Smooth muscle cell (in vitro differentiated cells): Measurements from ENCODE around the gene ECE1. TPM values are rescaled to one million over a fixed set of nuclear protein-coding genes. Genes with fewer than 3 reads are reported as not detected.

Experiments
- DNase-seq: peaks from one replicate; lab custom pipeline; 2025; ENCODE audit not compliant: unreplicated experiment; lab: John Stamatoyannopoulos, UW
- H2AFZ ChIP-seq: fragments of 200-600 bp; sonication (generic); 2 replicates; pipeline ENCODE4 v1.6.0; 2016; ENCODE audit warnings: antibody characterized with exemption, low read depth, mild to moderate bottlenecking
- H3F3A ChIP-seq: fragments of 200-600 bp; sonication (generic); 2 replicates; pipeline ENCODE4 v1.6.0; 2017; ENCODE audit warnings: antibody characterized with exemption, low read depth
- H3K27ac ChIP-seq: fragments of 200-600 bp; sonication (generic); 2 replicates; pipeline ENCODE4 v1.5.1; 2016; ENCODE audit warnings: low read depth, mild to moderate bottlenecking
- H3K27me3 ChIP-seq: fragments of 200-600 bp; sonication (generic); 2 replicates; pipeline ENCODE4 v1.6.1; 2016; ENCODE audit warnings: low read depth, mild to moderate bottlenecking
- H3K36me3 ChIP-seq: fragments of 200-600 bp; sonication (generic); 2 replicates; pipeline ENCODE4 v1.5.1; 2016; ENCODE audit warnings: low read depth
- H3K4me1 ChIP-seq: fragments of 200-600 bp; sonication (generic); 2 replicates; pipeline ENCODE4 v1.5.1; 2016; ENCODE audit warnings: low read depth
- H3K4me2 ChIP-seq: fragments of 200-600 bp; sonication (generic); 2 replicates; pipeline ENCODE4 v1.6.0; 2016; ENCODE audit warnings: mild to moderate bottlenecking
- H3K4me3 ChIP-seq: fragments of 200-600 bp; sonication (generic); 2 replicates; pipeline ENCODE4 v1.5.1; 2016; ENCODE audit warnings: mild to moderate bottlenecking
- H3K79me2 ChIP-seq: fragments of 200-600 bp; sonication (generic); 2 replicates; pipeline ENCODE4 v1.6.0; 2016; ENCODE audit warnings: low read depth, mild to moderate bottlenecking
- H3K9ac ChIP-seq: fragments of 200-600 bp; sonication (generic); 2 replicates; pipeline ENCODE4 v1.6.0; 2016; ENCODE audit warnings: low read depth
- H3K9me3 ChIP-seq: fragments of 200-600 bp; sonication (generic); replicated peaks from 2 replicates; pipeline ENCODE4 v1.5.1; 2016; ENCODE audit warnings: low read depth
- H4K20me1 ChIP-seq: fragments of 200-600 bp; sonication (generic); 2 replicates; pipeline ENCODE4 v1.6.0; 2016; ENCODE audit warnings: low read depth
- CTCF ChIP-seq: fragments of 200-600 bp; sonication (generic); IDR thresholded peaks from 2 replicates; pipeline ENCODE4 v1.5.1; 2017; ENCODE audit warnings: borderline replicate concordance, mild to moderate bottlenecking, antibody characterized with exemption; ENCODE audit not compliant: insufficient read depth, poor library complexity, severe bottlenecking
- WGBS: methylation state at CpG from one replicate; pipeline ENCODE4 v1.1.7; 2016; ENCODE audit warnings: low lambda C conversion rate; 5-methylcytosine and 5-hydroxymethylcytosine counted together
- polyA plus RNA-seq: library from polyadenylated mRNA; unstranded; fragments of >200 nt; fragmentation: Nextera tagmentation; extraction: Ambion mirVana; gene quantifications from 2 replicates; pipeline ENCODE4 v1.2.1, GENCODE V29; 2016
- total RNA-seq: library from RNA; depleted of rRNA; stranded (reverse); fragments of >200 nt; gene quantifications from 2 replicates; pipeline ENCODE4 v1.2.3, GENCODE V29; 2014

The ECE1 gene
- total and polyA plus RNA-seq, 2 experiments from 2014 or later, result 108 to 129 TPM

- DNase-seq, result no peak
- H3K27me3 ChIP-seq, result no peaks in the 10 kb centered on the region
- peaks cover 17% of the 10 kb centered on the region for H3F3A ChIP-seq
- H3K79me2 ChIP-seq, result peaks cover 59% of the 10 kb centered on the region
- no peaks in the 10 kb centered on the region for H4K20me1 ChIP-seq
- peak overlapping the region; percentile 35 for H3K9ac ChIP-seq
- peak overlapping the region; percentile 86 for H3K27ac ChIP-seq
- peak overlapping the region; percentile 53 for H3K4me2 ChIP-seq
- H3K9me3 ChIP-seq, result no peaks in the 10 kb centered on the region
- no peak for TF ChIP-seq CTCF
- 36% methylated on average over 5 of the region's 5 CpGs for WGBS
- peaks cover 36% of the 10 kb centered on the region for H3K4me1 ChIP-seq
- H3K4me3 ChIP-seq, result no peak overlapping the region
- H2AFZ ChIP-seq, result no peak overlapping the region
- H3K36me3 ChIP-seq, result no peaks in the 10 kb centered on the region
Measured at GRCh38 chr1:21280011-21280471, 10.2 kb downstream of the ECE1 start.

DNA sequence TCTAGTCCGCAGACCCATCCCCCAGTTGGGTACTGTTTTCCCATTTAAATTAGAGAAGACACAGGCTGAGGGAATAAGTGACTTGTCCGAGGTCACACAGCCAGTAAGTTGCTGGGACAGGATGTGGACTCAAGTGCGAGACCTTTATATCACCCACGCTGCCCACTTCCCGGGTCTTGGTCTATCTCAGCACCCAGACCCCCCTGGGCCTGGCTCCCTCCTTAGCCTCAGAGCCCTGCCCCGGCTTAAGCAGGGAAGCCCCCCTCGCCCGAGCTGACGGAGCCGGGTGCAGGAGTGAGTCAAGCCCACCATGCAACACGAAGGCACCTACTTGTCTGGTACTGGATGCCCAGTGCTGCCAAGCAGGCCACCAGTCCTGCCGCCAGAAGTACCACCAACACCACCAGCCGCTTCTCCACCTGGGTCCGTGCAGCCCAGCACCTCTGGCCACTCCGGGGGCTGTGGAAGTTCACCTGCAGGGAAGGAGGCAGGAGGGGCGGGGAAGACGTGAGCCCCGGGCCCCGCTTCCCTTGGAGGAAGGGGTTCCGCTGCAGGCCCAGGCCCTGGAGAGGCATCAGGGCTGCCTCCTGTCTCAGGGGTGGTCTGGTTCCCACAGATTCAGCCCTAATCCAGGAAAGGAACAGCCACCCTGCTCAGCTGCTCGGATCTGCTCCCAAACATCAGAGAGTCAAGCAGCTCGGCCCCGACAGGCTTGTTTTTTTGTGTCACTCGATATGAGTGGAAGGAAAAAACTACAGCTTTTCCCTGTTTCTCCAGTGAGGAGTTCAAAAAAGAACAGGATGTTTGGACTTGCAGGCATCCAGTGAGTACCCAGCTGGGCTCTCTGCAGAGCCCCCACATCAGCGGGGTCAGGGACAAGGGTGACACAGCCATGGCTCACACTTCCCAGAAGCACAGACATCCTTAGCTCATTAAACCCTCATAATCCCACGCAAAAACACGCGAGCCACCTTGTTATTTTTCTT lies 11.1 kb downstream of the ECE1 start:
- Histone ChIP-seq H3K9me3 (no peaks in the 10 kb centered on the region), H4K20me1 (no peaks in the 10 kb centered on the region), H2AFZ (no peak overlapping the region), H3K4me1 (peaks cover 29% of the 10 kb centered on the region), H3K4me3 (no peak overlapping the region), H3F3A (peaks cover 20% of the 10 kb centered on the region), H3K36me3 (no peaks in the 10 kb centered on the region), H3K4me2 (peak overlapping the region; percentile 53), H3K27me3 (no peaks in the 10 kb centered on the region), H3K9ac (peak overlapping the region; percentile 35), H3K27ac (peak overlapping the region; percentile 86), H3K79me2 (peaks cover 52% of the 10 kb centered on the region)
- 60% methylated on average over 28 of the region's 28 CpGs for WGBS
- no peak for TF ChIP-seq CTCF
- DNase-seq, result no peak

DNA sequence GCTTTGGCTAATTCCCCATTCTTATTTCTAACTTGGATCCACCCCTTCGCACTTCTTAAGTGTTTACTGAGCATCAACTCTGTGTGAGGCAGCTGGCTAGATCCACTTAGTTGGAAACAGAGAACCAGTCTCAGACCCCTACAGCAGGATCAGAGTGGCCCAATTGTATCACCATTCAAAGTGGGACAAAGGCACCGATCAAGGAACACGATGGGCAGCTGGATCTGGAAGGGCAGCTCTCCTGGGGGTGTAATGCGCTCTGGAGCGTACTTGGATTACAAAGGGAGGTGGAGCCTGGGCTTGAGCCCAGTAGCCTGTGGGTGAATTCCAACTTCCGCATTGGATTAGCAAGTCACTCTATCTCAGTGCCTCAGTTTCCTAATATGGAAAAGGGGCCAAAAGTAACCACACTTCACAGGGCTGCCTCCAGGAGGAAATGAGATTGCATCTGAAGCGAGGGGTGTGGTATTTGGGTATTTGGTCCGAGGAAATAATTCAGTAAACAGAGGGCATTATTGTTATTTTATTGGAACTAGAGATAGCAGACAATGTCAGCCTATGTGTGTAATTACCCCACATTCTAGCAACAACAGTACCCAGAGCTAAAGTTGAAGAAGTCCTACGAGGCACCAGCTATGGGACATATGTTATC lies 11.9 kb downstream of the ECE1 start:
- no peaks in the 10 kb centered on the region for H4K20me1 ChIP-seq
- peak overlapping the region; percentile 86 for H3K27ac ChIP-seq
- peak overlapping the region; percentile 35 for H3K9ac ChIP-seq
- no peak overlapping the region for H2AFZ ChIP-seq
- H3K4me2 ChIP-seq, result peak overlapping the region; percentile 53
- WGBS, result 45% methylated on average over 9 of the region's 9 CpGs
- no peaks in the 10 kb centered on the region for H3K27me3 ChIP-seq
- no peaks in the 10 kb centered on the region for H3K36me3 ChIP-seq
- H3K4me3 ChIP-seq, result no peak overlapping the region
- H3K4me1 ChIP-seq, result peaks cover 23% of the 10 kb centered on the region
- H3K9me3 ChIP-seq, result no peaks in the 10 kb centered on the region
- H3K79me2 ChIP-seq, result peaks cover 44% of the 10 kb centered on the region
- DNase-seq, result no peak
- no peak for TF ChIP-seq CTCF
- H3F3A ChIP-seq, result peaks cover 14% of the 10 kb centered on the region
